Parathyroid adenoma (tissue), 2 donors: ENCODE results near the gene PI16.
A peak's percentile ranks its signal among the peaks of the same experiment; 100 is the strongest.

Experiments used
- H2AFZ ChIP-seq: fragments of 300-600 bp; sonication (generic); one replicate; pipeline ENCODE4 v1.7.0; 2017; ENCODE audit warnings: antibody characterized with exemption, mild to moderate bottlenecking
- H3K27ac ChIP-seq: fragments of 300-600 bp; sonication (generic); one replicate; pipeline ENCODE4 v1.7.0; 2017
- H3K27me3 ChIP-seq: fragments of 300-600 bp; sonication (generic); one replicate; pipeline ENCODE4 v1.7.0; 2017; ENCODE audit warnings: low read length; ENCODE audit not compliant: control insufficient read depth, insufficient read depth
- H3K36me3 ChIP-seq: fragments of 300-600 bp; sonication (generic); one replicate; pipeline ENCODE4 v1.7.0; 2017; ENCODE audit warnings: low read length; ENCODE audit not compliant: control insufficient read depth, insufficient read depth
- H3K4me1 ChIP-seq: fragments of 300-600 bp; sonication (generic); one replicate; pipeline ENCODE4 v1.7.0; 2017; ENCODE audit warnings: control low read depth
- H3K4me2 ChIP-seq: fragments of 300-600 bp; sonication (generic); one replicate; pipeline ENCODE4 v1.7.0; 2017; ENCODE audit warnings: low read length
- H3K4me3 ChIP-seq: fragments of 300-600 bp; sonication (generic); one replicate; pipeline ENCODE4 v1.7.0; 2017; ENCODE audit warnings: low read depth, low read length
- H3K79me2 ChIP-seq: fragments of 300-600 bp; sonication (generic); one replicate; pipeline ENCODE4 v1.7.0; 2017; ENCODE audit warnings: control low read depth
- H3K9ac ChIP-seq: fragments of 300-600 bp; sonication (generic); one replicate; pipeline ENCODE4 v1.7.0; 2017; ENCODE audit warnings: mild to moderate bottlenecking
- H3K9me3 ChIP-seq: fragments of 300-600 bp; sonication (generic); one replicate; pipeline ENCODE4 v1.7.0; 2017; ENCODE audit warnings: low read length; ENCODE audit not compliant: control insufficient read depth
- TF ChIP-seq, protein P1 (sequence below): fragments of 300-600 bp; sonication (generic); IDR thresholded peaks from one replicate; pipeline ENCODE4 v1.7.0; 2017; ENCODE audit warnings: antibody characterized with exemption, mild to moderate bottlenecking
- donor health status: primary hyperparathyroidism.

PI16 gene

GRCh38 chr6:36908747-36909146 lies 45.8 kb upstream of the PI16 start:
- Histone ChIP-seq H3K4me3 (no peak overlapping the region), H2AFZ (no peak overlapping the region), H3K27ac (peak overlapping the region; percentile 46), H3K9me3 (no peaks in the 10 kb centered on the region), H3K4me2 (peak overlapping the region; percentile 10), H3K36me3 (no peaks in the 10 kb centered on the region), H3K9ac (no peak overlapping the region), H3K27me3 (no peaks in the 10 kb centered on the region), H3K79me2 (peaks cover 18% of the 10 kb centered on the region), H3K4me1 (peaks cover 17% of the 10 kb centered on the region)
- TF ChIP-seq, protein P1, sequence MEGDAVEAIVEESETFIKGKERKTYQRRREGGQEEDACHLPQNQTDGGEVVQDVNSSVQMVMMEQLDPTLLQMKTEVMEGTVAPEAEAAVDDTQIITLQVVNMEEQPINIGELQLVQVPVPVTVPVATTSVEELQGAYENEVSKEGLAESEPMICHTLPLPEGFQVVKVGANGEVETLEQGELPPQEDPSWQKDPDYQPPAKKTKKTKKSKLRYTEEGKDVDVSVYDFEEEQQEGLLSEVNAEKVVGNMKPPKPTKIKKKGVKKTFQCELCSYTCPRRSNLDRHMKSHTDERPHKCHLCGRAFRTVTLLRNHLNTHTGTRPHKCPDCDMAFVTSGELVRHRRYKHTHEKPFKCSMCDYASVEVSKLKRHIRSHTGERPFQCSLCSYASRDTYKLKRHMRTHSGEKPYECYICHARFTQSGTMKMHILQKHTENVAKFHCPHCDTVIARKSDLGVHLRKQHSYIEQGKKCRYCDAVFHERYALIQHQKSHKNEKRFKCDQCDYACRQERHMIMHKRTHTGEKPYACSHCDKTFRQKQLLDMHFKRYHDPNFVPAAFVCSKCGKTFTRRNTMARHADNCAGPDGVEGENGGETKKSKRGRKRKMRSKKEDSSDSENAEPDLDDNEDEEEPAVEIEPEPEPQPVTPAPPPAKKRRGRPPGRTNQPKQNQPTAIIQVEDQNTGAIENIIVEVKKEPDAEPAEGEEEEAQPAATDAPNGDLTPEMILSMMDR, result no peak

- Histone ChIP-seq H3K4me2 (no peak overlapping the region), H3K79me2 (peaks cover 4% of the 10 kb centered on the region), H3K27ac (no peak overlapping the region), H3K4me3 (no peak overlapping the region), H2AFZ (no peak overlapping the region), H3K4me1 (peaks cover 19% of the 10 kb centered on the region), H3K27me3 (no peaks in the 10 kb centered on the region), H3K36me3 (no peaks in the 10 kb centered on the region), H3K9ac (no peak overlapping the region), H3K9me3 (no peaks in the 10 kb centered on the region)
- TF ChIP-seq, protein P1, result no peak
These were observed 42.5 kb upstream of the PI16 start for GRCh38 chr6:36912030-36912454.

DNA sequence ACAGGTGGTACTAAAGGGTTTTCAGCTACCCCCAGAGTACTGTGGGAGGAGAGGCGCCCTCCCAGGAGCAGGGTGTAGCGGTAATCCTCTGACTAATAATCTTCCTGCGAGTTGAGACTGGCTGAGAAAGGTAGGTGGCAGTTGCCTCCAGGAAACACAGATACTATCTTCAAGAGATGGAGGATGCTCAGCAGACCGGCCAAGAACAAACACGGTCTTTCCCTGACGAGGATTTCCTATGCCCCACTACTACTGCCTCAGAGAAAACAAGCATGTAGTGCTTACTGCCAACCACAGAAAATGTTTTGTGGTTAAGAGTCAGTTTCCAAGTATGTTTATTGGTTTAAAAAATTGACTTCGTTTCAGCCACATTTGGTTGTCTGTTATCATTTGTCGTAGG lies 42.0 kb upstream of the PI16 start:
- H2AFZ ChIP-seq, result no peak overlapping the region
- H3K27me3 ChIP-seq, result no peaks in the 10 kb centered on the region
- H3K4me2 ChIP-seq, result no peak overlapping the region
- TF ChIP-seq, protein P1, result no peak
- H3K79me2 ChIP-seq, result peaks cover 3% of the 10 kb centered on the region
- no peak overlapping the region for H3K4me3 ChIP-seq
- H3K9ac ChIP-seq, result no peak overlapping the region
- H3K4me1 ChIP-seq, result peaks cover 18% of the 10 kb centered on the region
- no peak overlapping the region for H3K27ac ChIP-seq
- no peaks in the 10 kb centered on the region for H3K36me3 ChIP-seq
- no peaks in the 10 kb centered on the region for H3K9me3 ChIP-seq

DNA sequence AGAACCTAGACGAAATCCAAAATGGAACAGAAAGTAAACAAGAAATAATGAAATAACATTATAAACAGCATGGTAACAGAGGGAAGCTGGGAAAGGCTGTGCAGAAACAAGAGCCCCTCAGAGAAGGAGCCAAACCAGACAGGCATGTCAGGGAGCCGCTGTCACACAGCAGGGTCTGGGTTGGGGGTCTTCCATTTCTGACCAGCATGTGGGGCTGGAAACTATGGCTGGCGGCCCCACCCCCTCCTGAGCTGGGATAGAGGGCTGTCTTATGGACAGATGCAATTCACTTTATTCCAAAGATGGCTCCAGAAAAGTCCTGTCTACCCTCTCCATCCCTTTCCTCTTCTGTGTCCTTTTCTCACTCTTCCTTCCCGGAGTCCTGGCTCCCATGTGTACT lies 41.5 kb upstream of the PI16 start:
- H3K27ac ChIP-seq, result no peak overlapping the region
- H2AFZ ChIP-seq, result no peak overlapping the region
- H3K79me2 ChIP-seq, result peaks cover 3% of the 10 kb centered on the region
- TF ChIP-seq, protein P1, result no peak
- H3K4me1 ChIP-seq, result peaks cover 21% of the 10 kb centered on the region
- H3K36me3 ChIP-seq, result no peaks in the 10 kb centered on the region
- H3K4me3 ChIP-seq, result no peak overlapping the region
- no peak overlapping the region for H3K9ac ChIP-seq
- H3K27me3 ChIP-seq, result no peaks in the 10 kb centered on the region
- H3K9me3 ChIP-seq, result no peaks in the 10 kb centered on the region
- no peak overlapping the region for H3K4me2 ChIP-seq

- peak overlapping the region; percentile 69 for H3K27ac ChIP-seq
- no peak overlapping the region for H2AFZ ChIP-seq
- no peaks in the 10 kb centered on the region for H3K36me3 ChIP-seq
- no peak overlapping the region for H3K9ac ChIP-seq
- H3K4me3 ChIP-seq, result no peak overlapping the region
- no peaks in the 10 kb centered on the region for H3K9me3 ChIP-seq
- H3K79me2 ChIP-seq, result peaks cover 3% of the 10 kb centered on the region
- no peaks in the 10 kb centered on the region for H3K27me3 ChIP-seq
- TF ChIP-seq, protein P1, result peak; percentile 57
- no peak overlapping the region for H3K4me2 ChIP-seq
- H3K4me1 ChIP-seq, result peaks cover 30% of the 10 kb centered on the region
These were observed 40.2 kb upstream of the PI16 start for GRCh38 chr6:36914227-36914794.
